NT2/D1 (cell line): Measurements from ENCODE around the gene NDUFA7.

Source experiments
- SUZ12 ChIP-seq: IDR thresholded peaks from 2 replicates; pipeline ENCODE4 v1.6.1; 2011; ENCODE audit not compliant: insufficient read length, insufficient read depth; ENCODE audit errors: extremely low read depth
- YY1 ChIP-seq: IDR thresholded peaks from 2 replicates; pipeline ENCODE4 v1.6.1; 2011; ENCODE audit not compliant: insufficient read length, insufficient read depth
- ZNF274 ChIP-seq: IDR thresholded peaks from 2 replicates; pipeline ENCODE4 v1.6.1; 2011; ENCODE audit warnings: mild to moderate bottlenecking, low read depth, low read length

DNA sequence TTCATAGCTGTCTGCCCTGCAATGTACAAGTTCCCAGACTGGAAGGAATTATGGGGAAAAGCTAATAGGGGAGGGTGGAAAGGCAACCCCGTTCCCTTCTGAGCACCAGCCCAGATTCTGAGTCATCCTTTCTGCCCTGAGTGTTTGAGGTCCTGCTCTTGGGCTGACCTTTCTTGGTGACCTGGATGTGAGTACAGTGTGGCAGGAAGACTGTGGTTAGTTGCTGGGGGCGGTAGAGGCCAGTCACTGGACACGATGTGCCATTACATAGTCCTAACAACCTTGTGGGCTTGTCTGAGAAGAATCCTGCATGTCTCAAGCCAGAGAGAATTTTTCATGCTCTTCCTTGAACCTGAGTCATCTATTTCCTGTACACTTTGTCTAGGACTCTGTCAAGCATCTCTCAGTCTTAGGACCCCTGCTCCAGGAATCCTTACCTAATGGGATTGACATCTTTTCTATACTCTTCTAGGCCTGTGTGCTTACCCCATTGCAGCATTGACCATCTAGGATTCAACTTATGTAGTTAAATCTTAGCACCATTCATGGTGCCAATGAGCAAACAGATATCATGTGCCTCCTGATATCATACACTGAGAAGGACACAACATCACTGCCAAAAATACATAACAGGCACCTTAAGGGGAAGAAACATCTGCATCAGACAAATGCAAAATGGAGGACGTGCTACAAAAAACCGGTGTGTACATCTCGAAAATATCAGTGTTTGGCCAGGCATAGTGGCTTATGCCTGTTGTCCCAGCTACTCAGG lies 34.6 kb upstream of the NDUFA7 start:
- TF ChIP-seq SUZ12 (no peak), ZNF274 (no peak), YY1 (no peak)
